HUES64 (cell line): Measurements from ENCODE around the gene ADIPOR2.

Source experiments
- H3K27ac ChIP-seq: 2 replicates; pipeline ENCODE4 v1.7.0; 2013; ENCODE audit warnings: low read depth, low read length, inconsistent platforms
- H3K27me3 ChIP-seq: 2 replicates; pipeline ENCODE4 v1.6.1; 2013; ENCODE audit warnings: mild to moderate bottlenecking, low read length; ENCODE audit not compliant: insufficient read depth
- H3K36me3 ChIP-seq: 2 replicates; pipeline ENCODE4 v1.6.1; 2013; ENCODE audit warnings: mild to moderate bottlenecking, low read length; ENCODE audit not compliant: insufficient read depth
- H3K4me1 ChIP-seq: 2 replicates; pipeline ENCODE4 v1.6.1; 2013; ENCODE audit warnings: mild to moderate bottlenecking, low read length, moderate library complexity; ENCODE audit not compliant: insufficient read depth
- H3K4me3 ChIP-seq: 2 replicates; pipeline ENCODE4 v1.5.1; 2013; ENCODE audit warnings: mild to moderate bottlenecking, low read length, moderate library complexity
- H3K9ac ChIP-seq: 2 replicates; pipeline ENCODE4 v1.6.1; 2013; ENCODE audit warnings: mild to moderate bottlenecking, low read depth, low read length
- H3K9me3 ChIP-seq: 2 replicates; pipeline ENCODE4 v1.6.1; 2013; ENCODE audit warnings: low read depth, low read length; ENCODE audit not compliant: insufficient read depth
- WGBS: fragments of 150-250, 120-280 bp; methylation state at CpG from one replicate; pipeline ENCODE4 v1.1.7; 2013; ENCODE audit warnings: missing lambda C conversion rate; 5-methylcytosine and 5-hydroxymethylcytosine counted together

Gene ADIPOR2

GRCh38 chr12:1779783-1780182 lies 88.9 kb downstream of the ADIPOR2 start:
- Histone ChIP-seq H3K4me1 (peaks cover 20% of the 10 kb centered on the region; the same call in 1 of the 2 replicates), H3K27me3 (no peaks in the 10 kb centered on the region), H3K4me3 (no peak overlapping the region), H3K9ac (no peak overlapping the region), H3K36me3 (peaks cover 40% of the 10 kb centered on the region), H3K9me3 (no peaks in the 10 kb centered on the region), H3K27ac (no peak overlapping the region)
- 90% methylated on average over 1 of the region's 1 CpG for WGBS

GRCh38 chr12:1781772-1782171 lies 90.9 kb downstream of the ADIPOR2 start:
- WGBS = 75% methylated on average over 2 of the region's 2 CpGs
- H3K4me1 ChIP-seq = peaks cover 3% of the 10 kb centered on the region; the same call in 1 of the 2 replicates
- H3K9me3 ChIP-seq = no peaks in the 10 kb centered on the region
- no peak overlapping the region for H3K27ac ChIP-seq
- no peak overlapping the region for H3K4me3 ChIP-seq
- H3K9ac ChIP-seq = no peak overlapping the region
- peaks cover 59% of the 10 kb centered on the region for H3K36me3 ChIP-seq
- H3K27me3 ChIP-seq = no peaks in the 10 kb centered on the region

DNA sequence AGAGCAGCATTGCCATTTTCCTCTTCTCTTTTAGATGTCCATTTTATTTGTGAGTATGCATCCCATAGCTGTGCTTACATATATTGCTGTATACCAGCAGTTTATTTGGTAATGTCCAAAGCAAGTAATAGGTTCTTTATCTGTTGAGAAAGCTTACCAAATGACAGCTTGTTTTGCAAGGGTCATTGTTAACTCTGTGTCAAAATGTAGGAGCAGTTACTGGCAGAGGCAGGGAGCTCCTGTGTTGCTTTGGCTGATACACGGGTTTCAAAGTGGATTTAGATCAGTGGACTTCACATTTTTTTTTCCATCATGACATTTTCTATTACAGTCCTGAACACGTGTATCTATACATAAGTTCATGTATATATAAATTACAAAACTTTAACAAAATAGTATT lies 91.3 kb downstream of the ADIPOR2 start:
- H3K4me1 ChIP-seq = no peaks in the 10 kb centered on the region; the same call in 1 of the 2 replicates
- WGBS = 100% methylated on average over 1 of the region's 2 CpGs
- H3K36me3 ChIP-seq = peaks cover 63% of the 10 kb centered on the region
- H3K27ac ChIP-seq = no peak overlapping the region
- no peaks in the 10 kb centered on the region for H3K27me3 ChIP-seq
- no peak overlapping the region for H3K9ac ChIP-seq
- H3K4me3 ChIP-seq = no peak overlapping the region
- H3K9me3 ChIP-seq = no peaks in the 10 kb centered on the region

DNA sequence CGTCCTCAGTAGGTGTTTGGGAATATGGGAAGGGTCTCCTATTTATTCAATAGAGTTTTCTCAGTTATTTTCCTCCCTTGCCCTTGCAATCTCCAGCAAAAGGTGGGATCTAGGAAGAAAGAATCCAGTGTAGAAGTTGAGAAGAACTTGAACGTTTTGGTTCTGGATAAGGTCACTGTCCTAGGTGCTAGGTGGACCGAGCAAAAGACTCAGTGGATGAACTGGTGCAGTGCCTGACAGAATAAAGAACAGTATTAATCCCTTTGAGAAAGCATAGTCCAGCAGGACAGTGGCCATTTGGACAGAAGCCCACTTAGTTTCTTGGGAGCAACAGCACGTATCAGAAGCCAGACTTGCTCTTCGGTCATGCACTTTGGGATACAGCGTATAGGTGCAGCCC lies 96.8 kb downstream of the ADIPOR2 start:
- peaks cover 42% of the 10 kb centered on the region for H3K36me3 ChIP-seq
- H3K27me3 ChIP-seq = no peaks in the 10 kb centered on the region
- no peak overlapping the region for H3K4me3 ChIP-seq
- 0 out of 2 replicates have a peak, but pooled peaks cover 4% of the 10 kb centered on the region for H3K4me1 ChIP-seq
- WGBS = 92% methylated on average over 6 of the region's 6 CpGs
- H3K27ac ChIP-seq = no peak overlapping the region
- H3K9ac ChIP-seq = no peak overlapping the region
- H3K9me3 ChIP-seq = no peaks in the 10 kb centered on the region

DNA sequence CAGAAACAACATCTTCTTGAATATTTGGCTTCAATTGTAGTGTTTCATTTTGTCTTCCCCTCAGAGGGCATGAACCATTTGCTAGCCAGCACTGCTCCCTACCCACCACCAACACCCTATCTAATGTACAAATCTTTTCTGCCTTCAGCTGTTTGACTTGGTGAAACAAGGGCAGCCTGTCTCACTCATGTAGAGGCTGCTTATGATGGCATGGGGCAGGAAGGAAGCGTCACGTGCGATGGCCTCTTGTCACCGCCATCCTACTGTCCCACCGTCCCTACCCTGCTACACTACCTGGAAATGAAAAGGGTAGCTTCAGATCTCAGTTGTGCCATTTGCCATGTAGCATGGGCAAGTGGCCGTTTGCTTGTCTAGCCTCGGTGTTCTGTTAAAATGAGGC lies 99.6 kb downstream of the ADIPOR2 start:
- H3K4me1 ChIP-seq = 0 out of 2 replicates have a peak, but pooled peaks cover 4% of the 10 kb centered on the region
- no peaks in the 10 kb centered on the region for H3K9me3 ChIP-seq
- no peak overlapping the region for H3K4me3 ChIP-seq
- H3K27ac ChIP-seq = no peak overlapping the region
- 90% methylated on average over 7 of the region's 7 CpGs for WGBS
- H3K27me3 ChIP-seq = no peaks in the 10 kb centered on the region
- H3K36me3 ChIP-seq = peaks cover 26% of the 10 kb centered on the region
- no peak overlapping the region for H3K9ac ChIP-seq

- 63% methylated on average over 9 of the region's 10 CpGs for WGBS
- no peak overlapping the region for H3K9ac ChIP-seq
- 0 out of 2 replicates have a peak, but pooled peaks cover 6% of the 10 kb centered on the region for H3K4me1 ChIP-seq
- no peak overlapping the region for H3K27ac ChIP-seq
- no peak overlapping the region for H3K4me3 ChIP-seq
- H3K36me3 ChIP-seq = peaks cover 18% of the 10 kb centered on the region; the same call in 1 of the 2 replicates
- H3K9me3 ChIP-seq = no peaks in the 10 kb centered on the region
- H3K27me3 ChIP-seq = peaks cover 2% of the 10 kb centered on the region
These were observed 100.4 kb downstream of the ADIPOR2 start for GRCh38 chr12:1791104-1791841.

GRCh38 chr12:1792406-1792805 lies 101.5 kb downstream of the ADIPOR2 start:
- H3K4me1 ChIP-seq = 0 out of 2 replicates have a peak, but pooled peaks cover 6% of the 10 kb centered on the region
- H3K4me3 ChIP-seq = no peak overlapping the region
- H3K27ac ChIP-seq = no peak overlapping the region
- H3K9ac ChIP-seq = no peak overlapping the region
- no peaks in the 10 kb centered on the region for H3K9me3 ChIP-seq
- H3K27me3 ChIP-seq = peaks cover 13% of the 10 kb centered on the region
- 90% methylated on average over 6 of the region's 6 CpGs for WGBS
- H3K36me3 ChIP-seq = 0 out of 2 replicates have a peak, but pooled peaks cover 8% of the 10 kb centered on the region

- peaks cover 13% of the 10 kb centered on the region for H3K27me3 ChIP-seq
- no peak overlapping the region for H3K27ac ChIP-seq
- 0 out of 2 replicates have a peak, but pooled peaks cover 6% of the 10 kb centered on the region for H3K4me1 ChIP-seq
- H3K4me3 ChIP-seq = no peak overlapping the region
- H3K9me3 ChIP-seq = no peaks in the 10 kb centered on the region
- no peaks in the 10 kb centered on the region for H3K36me3 ChIP-seq
- H3K9ac ChIP-seq = no peak overlapping the region
- WGBS = 95% methylated on average over 26 of the region's 26 CpGs
These were observed 102.7 kb downstream of the ADIPOR2 start for GRCh38 chr12:1793426-1794210.

DNA sequence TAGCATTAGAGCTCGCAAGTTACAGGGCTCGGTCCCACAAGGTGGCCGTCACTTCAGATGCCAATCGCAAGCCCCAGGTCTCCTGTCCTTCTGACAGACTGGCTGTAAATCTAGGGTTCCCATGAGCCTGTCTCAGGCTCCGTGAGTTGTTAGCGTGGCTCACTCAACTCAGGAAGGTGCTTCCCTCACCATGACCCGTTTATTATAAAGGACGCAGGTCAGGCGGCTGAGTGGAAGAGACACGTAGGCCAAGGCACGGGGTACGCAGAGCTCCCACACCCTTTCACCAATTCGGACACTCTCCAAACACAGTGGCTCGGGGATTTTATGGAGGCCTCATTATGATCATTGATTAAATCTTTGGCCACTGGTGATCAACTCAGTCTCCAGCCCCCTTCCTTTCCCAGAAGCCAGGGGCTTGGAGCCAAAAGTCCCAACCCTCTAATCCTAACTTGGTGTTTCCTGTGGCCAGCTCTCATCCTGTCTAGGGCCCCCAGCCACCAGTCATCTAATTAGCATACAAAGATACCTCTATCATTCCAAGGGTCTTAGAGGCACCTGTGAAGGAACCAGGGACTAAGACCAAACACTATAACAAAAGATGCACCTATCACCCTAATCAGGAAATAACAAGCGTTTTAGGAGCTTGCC lies 103.7 kb downstream of the ADIPOR2 start:
- Histone ChIP-seq H3K36me3 (no peaks in the 10 kb centered on the region), H3K27me3 (peaks cover 13% of the 10 kb centered on the region), H3K9ac (no peak overlapping the region), H3K4me3 (no peak overlapping the region), H3K4me1 (0 out of 2 replicates have a peak, but pooled peaks cover 6% of the 10 kb centered on the region), H3K9me3 (no peaks in the 10 kb centered on the region), H3K27ac (no peak overlapping the region; the same call in 1 of the 2 replicates)
- WGBS = 92% methylated on average over 15 of the region's 15 CpGs

- Histone ChIP-seq H3K4me1 (0 out of 2 replicates have a peak, but pooled peaks cover 6% of the 10 kb centered on the region), H3K27ac (no peak overlapping the region), H3K27me3 (peaks cover 13% of the 10 kb centered on the region), H3K36me3 (no peaks in the 10 kb centered on the region), H3K9me3 (no peaks in the 10 kb centered on the region), H3K4me3 (no peak overlapping the region), H3K9ac (no peak overlapping the region)
- WGBS = 79% methylated on average over 19 of the region's 19 CpGs
These were observed 104.4 kb downstream of the ADIPOR2 start for GRCh38 chr12:1795221-1795784.
